Vagina (tissue), 2 donors: Measurements from ENCODE around the gene HSPBP1. TPM values are rescaled to one million over a fixed set of nuclear protein-coding genes. Genes with fewer than 3 reads are reported as not detected.

Experiments
- DNase-seq, 2 donors: peaks; one replicate each; pipeline ENCODE4 v3.0.0-alpha.2; 2017; ENCODE audit errors: extremely low spot score in 2 of 2
- H3K27ac ChIP-seq: fragments of 200-600 bp; sonication (generic); one replicate; pipeline ENCODE4 v1.5.1; 2019
- H3K27me3 ChIP-seq: fragments of 200-600 bp; sonication (generic); one replicate; pipeline ENCODE4 v1.5.1; 2019
- H3K36me3 ChIP-seq, 2 donors: fragments of 200-600 bp; sonication (generic); one replicate each; pipeline ENCODE4 v1.5.1; 2017 to 2019
- H3K4me1 ChIP-seq: fragments of 200-600 bp; sonication (generic); one replicate; pipeline ENCODE4 v1.5.1; 2019
- H3K4me3 ChIP-seq, 2 donors: fragments of 200-600 bp; sonication (generic); 1 replicate in 1 of 2; 2 replicates in 1 of 2; pipeline ENCODE4 v1.5.1; 2016 to 2019
- H3K9me3 ChIP-seq: fragments of 200-600 bp; sonication (generic); one replicate; pipeline ENCODE4 v1.5.1; 2019
- POLR2A ChIP-seq, 2 donors: fragments of 450-650 bp; IDR thresholded peaks; one replicate each; pipeline ENCODE4 v1.6.1; 2017; ENCODE audit warnings: antibody characterized with exemption in 2 of 2, mild to moderate bottlenecking in 2 of 2, moderate library complexity in 2 of 2
- POLR2AphosphoS5 ChIP-seq, 2 donors: sonication (generic); formaldehyde crosslinking; IDR thresholded peaks; one replicate each; pipeline ENCODE4 v1.9.0; 2017; ENCODE audit warnings: antibody characterized with exemption in 2 of 2, mild to moderate bottlenecking in 2 of 2, low read depth in 1 of 2; ENCODE audit not compliant: insufficient read depth in 1 of 2
- intact Hi-C: fragments of 100-400 bp; cut with DNase I; formaldehyde crosslinking; loops from one replicate; pipeline ENCODE4 v1.15.1; 2023
- total RNA-seq: library from RNA; depleted of rRNA; stranded (reverse); fragments of >200 nt; gene quantifications from one replicate; pipeline ENCODE4 v1.2.3, GENCODE V29; 2016
- TF ChIP-seq, protein P1 (sequence below), 3 experiments: fragments of 450-650 bp in 2 of 3; fragments of 200-600 bp in 1 of 3; sonication (generic) in 1 of 3; IDR thresholded peaks; one replicate each; pipeline ENCODE4 v1.5.1; 2017 to 2019; ENCODE audit warnings: antibody characterized with exemption in 3 of 3, mild to moderate bottlenecking in 2 of 3, moderate library complexity in 2 of 3

HSPBP1 gene
- total RNA-seq, 1 donor from 2014 or later = 29.5 TPM

- DNase-seq = no peak
- no peak overlapping the region for H3K4me3 ChIP-seq
- TF ChIP-seq POLR2AphosphoS5 (IDR thresholded peaks at IDR 0.05; ENCODE audit: insufficient read depth in 1 of 2, low read depth in 1 of 2) (no peak), POLR2A (IDR thresholded peaks at IDR 0.05) (no peak)
- TF ChIP-seq, protein P1, sequence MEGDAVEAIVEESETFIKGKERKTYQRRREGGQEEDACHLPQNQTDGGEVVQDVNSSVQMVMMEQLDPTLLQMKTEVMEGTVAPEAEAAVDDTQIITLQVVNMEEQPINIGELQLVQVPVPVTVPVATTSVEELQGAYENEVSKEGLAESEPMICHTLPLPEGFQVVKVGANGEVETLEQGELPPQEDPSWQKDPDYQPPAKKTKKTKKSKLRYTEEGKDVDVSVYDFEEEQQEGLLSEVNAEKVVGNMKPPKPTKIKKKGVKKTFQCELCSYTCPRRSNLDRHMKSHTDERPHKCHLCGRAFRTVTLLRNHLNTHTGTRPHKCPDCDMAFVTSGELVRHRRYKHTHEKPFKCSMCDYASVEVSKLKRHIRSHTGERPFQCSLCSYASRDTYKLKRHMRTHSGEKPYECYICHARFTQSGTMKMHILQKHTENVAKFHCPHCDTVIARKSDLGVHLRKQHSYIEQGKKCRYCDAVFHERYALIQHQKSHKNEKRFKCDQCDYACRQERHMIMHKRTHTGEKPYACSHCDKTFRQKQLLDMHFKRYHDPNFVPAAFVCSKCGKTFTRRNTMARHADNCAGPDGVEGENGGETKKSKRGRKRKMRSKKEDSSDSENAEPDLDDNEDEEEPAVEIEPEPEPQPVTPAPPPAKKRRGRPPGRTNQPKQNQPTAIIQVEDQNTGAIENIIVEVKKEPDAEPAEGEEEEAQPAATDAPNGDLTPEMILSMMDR (IDR thresholded peaks at IDR 0.05) = no peak
- peaks cover 0 to 60% of the 10 kb centered on the region in 2 donors for H3K36me3 ChIP-seq
- no peaks in the 10 kb centered on the region for H3K4me1 ChIP-seq
- intact Hi-C loops = no loop called here
- no peaks in the 10 kb centered on the region for H3K9me3 ChIP-seq
- H3K27ac ChIP-seq = no peak overlapping the region
- no peaks in the 10 kb centered on the region for H3K27me3 ChIP-seq
Observed at GRCh38 chr19:55229789-55230182, 50.1 kb downstream of the HSPBP1 start.

DNA sequence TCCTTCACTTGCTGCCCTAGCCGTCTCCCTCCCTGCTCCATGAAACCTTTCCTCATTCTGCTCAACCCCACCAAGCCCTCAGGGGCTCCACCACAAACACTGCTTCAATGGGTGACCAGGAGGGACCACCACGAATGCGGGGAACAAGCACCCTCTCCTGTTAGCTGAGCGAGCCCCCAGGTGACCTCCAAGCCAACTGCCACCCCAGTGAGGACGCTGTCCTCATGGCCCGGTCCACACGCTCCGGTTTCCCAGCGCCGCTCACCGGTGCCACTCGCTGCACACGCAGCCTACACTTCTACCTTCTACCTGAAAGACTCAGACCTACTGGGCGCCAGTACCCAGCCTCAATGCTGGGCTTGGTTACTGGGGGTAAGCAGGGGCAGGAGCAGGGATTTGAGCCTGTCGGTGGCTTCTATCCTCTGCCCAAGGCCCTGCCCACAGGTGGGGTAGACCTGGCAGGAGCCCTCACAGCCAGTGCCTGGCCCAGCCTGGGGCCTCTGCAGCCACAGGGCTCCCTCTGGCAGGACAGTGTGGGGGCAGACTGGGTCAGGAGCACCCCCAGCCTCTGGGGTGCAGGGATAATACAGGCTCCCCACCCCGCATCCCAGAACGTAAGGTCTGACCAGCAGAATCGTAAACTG, 50.6 kb downstream of the HSPBP1 start:
- peaks cover 0 to 56% of the 10 kb centered on the region in 2 donors for H3K36me3 ChIP-seq
- no peaks in the 10 kb centered on the region for H3K9me3 ChIP-seq
- no peak overlapping the region for H3K27ac ChIP-seq
- H3K27me3 ChIP-seq = no peaks in the 10 kb centered on the region
- H3K4me3 ChIP-seq = no peak overlapping the region
- TF ChIP-seq, protein P1 (IDR thresholded peaks at IDR 0.05) = no peak
- TF ChIP-seq POLR2A (IDR thresholded peaks at IDR 0.05) (no peak), POLR2AphosphoS5 (IDR thresholded peaks at IDR 0.05; ENCODE audit: insufficient read depth in 1 of 2, low read depth in 1 of 2) (no peak)
- intact Hi-C loops = no loop called here
- H3K4me1 ChIP-seq = no peaks in the 10 kb centered on the region
- DNase-seq = no peak

DNA sequence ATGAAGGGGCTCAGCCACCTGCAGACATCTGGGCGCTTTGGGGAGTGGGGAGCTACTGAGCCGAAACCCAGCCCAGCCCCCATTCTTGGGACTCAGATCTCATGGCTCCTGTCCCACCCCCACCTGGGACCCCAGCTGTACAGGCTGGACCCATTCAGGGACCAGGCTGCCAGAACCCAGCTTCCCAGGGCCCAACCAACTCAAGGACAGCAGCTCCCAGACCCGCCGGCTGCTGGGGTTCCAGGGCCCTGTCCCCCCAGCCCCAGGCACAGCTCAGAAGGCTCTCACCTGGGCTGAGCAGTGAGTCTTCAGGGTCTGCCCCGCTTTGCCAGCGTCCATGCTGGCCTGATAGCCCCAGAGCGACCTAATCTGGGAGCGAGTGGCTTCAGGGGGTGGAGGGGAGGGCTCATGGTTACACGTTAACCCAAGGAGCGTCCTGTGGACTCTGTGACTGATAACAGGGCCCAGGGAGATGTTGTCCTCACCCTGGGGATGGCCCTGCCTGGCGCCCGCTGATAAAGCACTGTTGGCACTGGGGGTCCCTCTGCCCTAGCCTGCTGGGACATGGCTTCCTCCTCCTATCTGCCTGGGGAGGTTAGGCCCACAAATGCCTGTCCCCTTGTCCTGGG, 51.4 kb downstream of the HSPBP1 start, which contains the start of gene TMEM86B:
TSS of gene TMEM86B (minus strand) at position 361 of the 629 bp plus-strand sequence. CDS start at position 339, 22 bp downstream.
- DNase-seq = no peak
- Histone ChIP-seq H3K36me3 (peaks cover 0 to 49% of the 10 kb centered on the region in 2 donors), H3K9me3 (no peaks in the 10 kb centered on the region), H3K4me3 (no peak within 1 kb of the TSS), H3K27ac (no peak within 1 kb of the TSS), H3K27me3 (no peaks in the 10 kb centered on the region), H3K4me1 (no peaks in the 10 kb centered on the region)
- intact Hi-C loops = no loop called here
- no peak for TF ChIP-seq POLR2A (IDR thresholded peaks at IDR 0.05)

- TF ChIP-seq, protein P1 (IDR thresholded peaks at IDR 0.05) = no peak
- TF ChIP-seq POLR2A (IDR thresholded peaks at IDR 0.05) = no peak
- no peak for TF ChIP-seq POLR2AphosphoS5 (IDR thresholded peaks at IDR 0.05; ENCODE audit: insufficient read depth in 1 of 2, low read depth in 1 of 2)
- H3K27me3 ChIP-seq = no peaks in the 10 kb centered on the region
- no peaks in the 10 kb centered on the region for H3K4me1 ChIP-seq
- intact Hi-C loops = no loop called here
- H3K4me3 ChIP-seq = no peak overlapping the region
- DNase-seq = no peak
- no peak overlapping the region for H3K27ac ChIP-seq
- peaks cover 0 to 46% of the 10 kb centered on the region in 2 donors for H3K36me3 ChIP-seq
- H3K9me3 ChIP-seq = no peaks in the 10 kb centered on the region
Observed at GRCh38 chr19:55228015-55228391, 51.9 kb downstream of the HSPBP1 start.

DNA sequence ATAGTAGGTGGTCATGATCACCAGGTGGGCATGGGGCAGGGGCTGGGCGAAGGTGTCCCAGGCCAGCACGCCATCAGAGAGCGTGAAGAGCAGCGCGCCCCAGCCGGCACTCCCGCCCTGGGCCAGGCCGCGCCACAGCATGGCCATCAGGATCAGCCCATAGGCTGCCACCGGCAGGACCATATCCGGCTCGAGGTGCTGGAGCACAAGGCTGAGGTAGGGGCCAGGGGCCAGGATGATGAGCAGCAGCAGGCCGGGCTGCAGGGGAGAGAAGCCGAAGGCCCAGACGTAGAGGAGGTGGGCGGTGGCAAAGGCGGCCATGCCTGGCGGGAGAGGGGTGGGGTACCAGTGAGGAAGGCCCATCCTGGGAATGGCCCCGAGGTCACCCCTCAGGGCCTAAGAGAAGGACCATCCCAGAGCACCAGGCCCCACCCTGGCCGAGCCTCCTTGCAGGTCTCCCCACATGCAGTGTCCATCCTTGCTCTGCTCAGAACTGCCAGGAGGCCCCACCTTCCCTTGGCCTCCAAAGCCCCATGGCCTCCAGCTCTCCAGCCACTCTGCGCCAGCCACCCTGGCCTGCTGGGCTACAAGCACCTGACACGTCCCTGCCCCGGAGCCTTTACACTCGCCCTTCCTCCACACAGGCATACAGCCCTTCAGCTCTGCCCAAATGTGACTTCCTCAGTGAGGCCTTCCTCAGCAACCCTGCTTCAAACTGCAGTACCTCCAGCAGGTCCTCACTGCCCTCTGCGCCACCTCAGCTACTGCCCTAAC, 52.5 kb downstream of the HSPBP1 start:
- no peak for DNase-seq
- Histone ChIP-seq H3K27me3 (no peaks in the 10 kb centered on the region), H3K27ac (no peak overlapping the region), H3K4me3 (no peak overlapping the region), H3K4me1 (no peaks in the 10 kb centered on the region), H3K9me3 (no peaks in the 10 kb centered on the region), H3K36me3 (peaks cover 0 to 46% of the 10 kb centered on the region in 2 donors)
- intact Hi-C loops = no loop called here
- TF ChIP-seq POLR2A (IDR thresholded peaks at IDR 0.05) = no peak
- TF ChIP-seq, protein P1 (IDR thresholded peaks at IDR 0.05) = no peak
- no peak for TF ChIP-seq POLR2AphosphoS5 (IDR thresholded peaks at IDR 0.05; ENCODE audit: insufficient read depth in 1 of 2, low read depth in 1 of 2)
